ENCODE measurements around the gene MARCHF11.

MARCHF11 gene

DNA sequence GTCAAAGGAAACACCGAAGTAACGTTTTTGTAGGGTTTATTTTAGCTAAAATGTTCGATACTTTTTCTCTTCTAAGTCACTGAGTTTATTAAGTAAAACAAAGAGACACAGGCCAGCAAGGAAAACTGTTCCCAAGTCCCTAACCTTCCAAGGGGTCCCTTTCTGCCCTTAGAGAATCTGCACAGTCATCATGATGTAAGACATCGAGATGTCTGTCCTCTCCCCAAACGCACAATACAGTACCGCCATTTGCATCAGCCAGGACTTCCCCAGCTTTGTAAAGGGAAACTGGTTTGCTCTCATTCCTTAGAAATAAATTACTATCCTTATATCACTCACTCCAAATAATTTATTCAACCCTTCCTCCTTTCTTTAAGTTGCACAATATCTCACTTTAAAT lies 89.3 kb downstream of the MARCHF11 start:
- Histone ChIP-seq H3K27me3 (replicated peaks; ENCODE audit: insufficient read depth, low read length) (no peaks in the 10 kb centered on the region), H3K36me3 (replicated peaks; ENCODE audit: insufficient read depth, low read length) (no peaks in the 10 kb centered on the region), H3F3A (ENCODE audit: insufficient read depth, low read length) (no peaks in the 10 kb centered on the region), H3K4me3 (ENCODE audit: low read length) (no peak overlapping the region), H2AFZ (ENCODE audit: low read length) (no peak overlapping the region), H3K9ac (ENCODE audit: low read length) (no peak overlapping the region), H3K9me3 (replicated peaks; ENCODE audit: insufficient read depth, low read length) (no peaks in the 10 kb centered on the region), H4K20me1 (ENCODE audit: insufficient read depth, low read length) (no peaks in the 10 kb centered on the region), H3K9me2 (replicated peaks; ENCODE audit: insufficient read depth, low read length) (no peaks in the 10 kb centered on the region), H3K79me2 (ENCODE audit: low read length) (no peaks in the 10 kb centered on the region), H3K4me2 (ENCODE audit: low read depth, low read length) (no peak overlapping the region), H3K4me1 (ENCODE audit: low read length) (no peaks in the 10 kb centered on the region), H3K27ac (ENCODE audit: low read length) (no peak overlapping the region)
- no peak for TF ChIP-seq EZH2phosphoT487 (IDR thresholded peaks at IDR 0.05; ENCODE audit: low read length)
- no peak for TF ChIP-seq CTCF (IDR thresholded peaks at IDR 0.05; ENCODE audit: low read length)
- TF ChIP-seq EZH2 (optimal IDR thresholded peaks at IDR 0.05; ENCODE audit: low read depth, low read length): no peak
- DNase-seq: no peak

- no peaks in the 10 kb centered on the region for H3K9me2 ChIP-seq (replicated peaks; ENCODE audit: insufficient read depth, low read length)
- no peaks in the 10 kb centered on the region for H3F3A ChIP-seq (ENCODE audit: insufficient read depth, low read length)
- TF ChIP-seq EZH2phosphoT487 (IDR thresholded peaks at IDR 0.05; ENCODE audit: low read length): no peak
- no peak for TF ChIP-seq EZH2 (optimal IDR thresholded peaks at IDR 0.05; ENCODE audit: low read depth, low read length)
- no peak for TF ChIP-seq CTCF (IDR thresholded peaks at IDR 0.05; ENCODE audit: low read length)
- H3K27me3 ChIP-seq (replicated peaks; ENCODE audit: insufficient read depth, low read length): no peaks in the 10 kb centered on the region
- no peak overlapping the region for H3K9ac ChIP-seq (ENCODE audit: low read length)
- H3K4me2 ChIP-seq (ENCODE audit: low read depth, low read length): no peak overlapping the region
- no peak for DNase-seq
- no peak overlapping the region for H3K27ac ChIP-seq (ENCODE audit: low read length)
- no peaks in the 10 kb centered on the region for H4K20me1 ChIP-seq (ENCODE audit: insufficient read depth, low read length)
- H3K4me1 ChIP-seq (ENCODE audit: low read length): no peaks in the 10 kb centered on the region
- H3K4me3 ChIP-seq (ENCODE audit: low read length): no peak overlapping the region
- no peaks in the 10 kb centered on the region for H3K79me2 ChIP-seq (ENCODE audit: low read length)
- H3K9me3 ChIP-seq (replicated peaks; ENCODE audit: insufficient read depth, low read length): no peaks in the 10 kb centered on the region
- H3K36me3 ChIP-seq (replicated peaks; ENCODE audit: insufficient read depth, low read length): no peaks in the 10 kb centered on the region
- H2AFZ ChIP-seq (ENCODE audit: low read length): no peak overlapping the region
Observed at GRCh38 chr5:16082982-16083381, 96.6 kb downstream of the MARCHF11 start.

GRCh38 chr5:16082053-16082452 lies 97.5 kb downstream of the MARCHF11 start:
- Histone ChIP-seq H3K27ac (ENCODE audit: low read length) (no peak overlapping the region), H2AFZ (ENCODE audit: low read length) (no peak overlapping the region), H3K9me3 (replicated peaks; ENCODE audit: insufficient read depth, low read length) (no peaks in the 10 kb centered on the region), H3K4me2 (ENCODE audit: low read depth, low read length) (no peak overlapping the region), H3K27me3 (replicated peaks; ENCODE audit: insufficient read depth, low read length) (no peaks in the 10 kb centered on the region), H3K36me3 (replicated peaks; ENCODE audit: insufficient read depth, low read length) (no peaks in the 10 kb centered on the region), H3K79me2 (ENCODE audit: low read length) (no peaks in the 10 kb centered on the region), H3K9ac (ENCODE audit: low read length) (no peak overlapping the region), H4K20me1 (ENCODE audit: insufficient read depth, low read length) (no peaks in the 10 kb centered on the region), H3K4me1 (ENCODE audit: low read length) (no peaks in the 10 kb centered on the region), H3K9me2 (replicated peaks; ENCODE audit: insufficient read depth, low read length) (no peaks in the 10 kb centered on the region), H3K4me3 (ENCODE audit: low read length) (no peak overlapping the region), H3F3A (ENCODE audit: insufficient read depth, low read length) (no peaks in the 10 kb centered on the region)
- TF ChIP-seq EZH2 (optimal IDR thresholded peaks at IDR 0.05; ENCODE audit: low read depth, low read length) (no peak), CTCF (IDR thresholded peaks at IDR 0.05; ENCODE audit: low read length) (no peak), EZH2phosphoT487 (IDR thresholded peaks at IDR 0.05; ENCODE audit: low read length) (no peak)
- DNase-seq: no peak

All from MM.1S (cell line).